IPS-15b (cell line): ENCODE measurements around the gene MT1HL1.

ENCODE experiments used
- H3K27me3 ChIP-seq: one replicate; pipeline ENCODE4 v1.6.1; 2013; ENCODE audit warnings: low read length; ENCODE audit not compliant: control insufficient read depth, insufficient read depth
- H3K36me3 ChIP-seq: one replicate; pipeline ENCODE4 v1.6.1; 2013; ENCODE audit warnings: low read length; ENCODE audit not compliant: control insufficient read depth, insufficient read depth
- H3K4me1 ChIP-seq: one replicate; pipeline ENCODE4 v1.6.1; 2013; ENCODE audit warnings: mild to moderate bottlenecking, low read length; ENCODE audit not compliant: control insufficient read depth, insufficient read depth
- H3K4me3 ChIP-seq: one replicate; pipeline ENCODE4 v1.5.1; 2013; ENCODE audit warnings: low read depth, low read length
- H3K9ac ChIP-seq: one replicate; pipeline ENCODE4 v1.6.1; 2013; ENCODE audit warnings: low read depth, mild to moderate bottlenecking, low read length
- H3K9me3 ChIP-seq: one replicate; pipeline ENCODE4 v1.6.1; 2013; ENCODE audit warnings: mild to moderate bottlenecking, low read length; ENCODE audit not compliant: control insufficient read depth, insufficient read depth

Gene MT1HL1

GRCh38 chr1:236963920-236964319 lies 40.3 kb downstream of the MT1HL1 start:
- Histone ChIP-seq H3K27me3 (no peaks in the 10 kb centered on the region), H3K4me3 (no peak overlapping the region), H3K9me3 (no peaks in the 10 kb centered on the region)

GRCh38 chr1:236959112-236959511 lies 45.1 kb downstream of the MT1HL1 start:
- Histone ChIP-seq H3K4me3 (no peak overlapping the region), H3K9ac (no peak overlapping the region), H3K36me3 (no peaks in the 10 kb centered on the region), H3K9me3 (no peaks in the 10 kb centered on the region), H3K4me1 (no peaks in the 10 kb centered on the region), H3K27me3 (no peaks in the 10 kb centered on the region)

More at GRCh38 chr1:236963920-236964319, 40.3 kb downstream of the MT1HL1 start:
- H3K9ac ChIP-seq, result no peak overlapping the region
- no peaks in the 10 kb centered on the region for H3K36me3 ChIP-seq
- H3K4me1 ChIP-seq, result no peaks in the 10 kb centered on the region

- Histone ChIP-seq H3K9ac (no peak overlapping the region), H3K36me3 (no peaks in the 10 kb centered on the region), H3K27me3 (no peaks in the 10 kb centered on the region), H3K4me3 (no peak overlapping the region), H3K9me3 (no peaks in the 10 kb centered on the region), H3K4me1 (no peaks in the 10 kb centered on the region)
Observed at GRCh38 chr1:236957235-236957634, 47.0 kb downstream of the MT1HL1 start.
